PC-9 (cell line): ENCODE results near the gene SERPINH1. TPM values are rescaled to one million over a fixed set of nuclear protein-coding genes. Genes with fewer than 3 reads are reported as not detected.

Source experiments
- BruUV-seq: library from RNA; stranded (reverse); fragments of 400-500 nt; replicated peaks from 2 replicates; lab custom pipeline; 2021; lab: Mats Ljungman, UMichigan
- CTCF ChIA-PET: fragments of 300-600 bp; sonication (Branson Sonifier 250); formaldehyde crosslinking; loops from one replicate; lab custom pipeline; 2022; ENCODE audit warnings: antibody characterized with exemption; lab: Charles Lee
- POLR2A ChIA-PET: fragments of 300-600 bp; sonication (Branson Sonifier 250); formaldehyde crosslinking; loops from one replicate; lab custom pipeline; 2022; ENCODE audit warnings: antibody characterized with exemption; ENCODE audit not compliant: unreplicated experiment; lab: Charles Lee
- DNase-seq, 2 experiments: peaks; one replicate each; pipeline versions ENCODE4 v3.0.0 to v3.0.0-alpha.2; 2015 to 2022; ENCODE audit warnings: mixed read lengths in 1 of 2
- H2AFZ ChIP-seq: fragments of 200-600 bp; sonication (generic); 2 replicates; pipeline ENCODE4 v1.8.1; 2017; ENCODE audit warnings: antibody characterized with exemption
- H3F3A ChIP-seq: fragments of 200-600 bp; sonication (generic); 2 replicates; pipeline ENCODE4 v1.8.1; 2017; ENCODE audit warnings: antibody characterized with exemption, mild to moderate bottlenecking, low read depth; ENCODE audit not compliant: insufficient read depth
- H3K27ac ChIP-seq: fragments of 200-600 bp; sonication (generic); 2 replicates; pipeline ENCODE4 v1.6.1; 2016; ENCODE audit warnings: mixed run types
- H3K27me3 ChIP-seq: fragments of 200-600 bp; sonication (generic); 2 replicates; pipeline ENCODE4 v1.6.1; 2016; ENCODE audit warnings: low read depth, mixed run types; ENCODE audit not compliant: insufficient read depth
- H3K36me3 ChIP-seq: fragments of 200-600 bp; sonication (generic); 2 replicates; pipeline ENCODE4 v1.6.1; 2016; ENCODE audit warnings: low read depth, mixed run types
- H3K4me1 ChIP-seq: fragments of 200-600 bp; sonication (generic); replicated peaks from 2 replicates; pipeline ENCODE4 v1.6.1; 2016; ENCODE audit warnings: mixed run types; ENCODE audit not compliant: insufficient read depth
- H3K4me2 ChIP-seq: fragments of 200-600 bp; sonication (generic); 2 replicates; pipeline ENCODE4 v1.6.1; 2017; ENCODE audit warnings: mixed run types
- H3K4me3 ChIP-seq: fragments of 200-600 bp; sonication (generic); 2 replicates; pipeline ENCODE4 v1.6.1; 2016; ENCODE audit warnings: mixed run types
- H3K79me2 ChIP-seq: fragments of 200-600 bp; sonication (generic); 2 replicates; pipeline ENCODE4 v1.6.1; 2017; ENCODE audit warnings: low read depth, mixed run types
- H3K9me2 ChIP-seq: fragments of 200-600 bp; sonication (generic); 2 replicates; pipeline ENCODE4 v1.8.1; 2017; ENCODE audit warnings: mild to moderate bottlenecking; ENCODE audit not compliant: insufficient read depth
- H3K9me3 ChIP-seq: fragments of 200-600 bp; sonication (generic); 2 replicates; pipeline ENCODE4 v1.8.1; 2016; ENCODE audit warnings: low read depth; ENCODE audit not compliant: insufficient read depth
- H4K20me1 ChIP-seq: fragments of 200-600 bp; sonication (generic); 2 replicates; pipeline ENCODE4 v1.8.1; 2017; ENCODE audit not compliant: insufficient read depth
- CTCF ChIP-seq: fragments of 200-600 bp; sonication (generic); conservative IDR thresholded peaks from 2 replicates; pipeline ENCODE4 v1.6.1; 2017; ENCODE audit warnings: mixed run types, antibody characterized with exemption, mild to moderate bottlenecking, moderate library complexity
- EZH2 ChIP-seq: fragments of 200-600 bp; sonication (generic); IDR thresholded peaks from 2 replicates; pipeline ENCODE4 v1.8.0; 2017; ENCODE audit warnings: antibody characterized with exemption, low read depth
- intact Hi-C: fragments of 100-400 bp; cut with micrococcal nuclease; formaldehyde crosslinking; loops from one replicate; pipeline ENCODE4 v1.10.0; 2022; ENCODE audit not compliant: unreplicated experiment
- total RNA-seq: library from RNA; stranded (reverse); gene quantifications from 2 replicates; pipeline ENCODE4 v1.2.3, GENCODE V29; 2021

Gene SERPINH1
- total RNA-seq, 1 experiment from 2014 or later, result 152 TPM

DNA sequence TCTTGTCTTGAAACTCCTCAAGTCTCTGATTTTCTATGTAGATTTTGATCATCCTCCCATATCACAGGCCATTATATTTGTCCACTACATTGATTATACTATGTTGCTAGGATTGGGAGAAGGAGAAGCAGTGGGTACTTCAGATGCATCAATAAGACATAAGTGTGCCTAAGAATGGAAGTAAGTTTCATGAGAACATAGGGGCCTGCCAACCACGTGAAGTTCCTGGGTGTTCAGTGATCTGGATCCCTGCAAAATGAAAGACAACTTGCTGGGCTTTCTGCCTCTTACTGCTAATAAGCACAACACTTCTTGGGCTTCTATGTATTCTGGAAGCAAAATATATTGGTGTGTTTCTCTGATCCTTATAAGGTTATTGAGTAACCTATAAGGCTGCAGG lies 17.8 kb downstream of the SERPINH1 start:
- H2AFZ ChIP-seq, result no peak overlapping the region
- ChIA-PET CTCF (interaction anchor here (0.6 kb wide), 1 partner anchor 38 kb away, joined by 8 read pairs; no protein-coding TSS in a partner anchor), POLR2A (no interaction called here)
- H3K9me3 ChIP-seq, result no peaks in the 10 kb centered on the region
- H3K79me2 ChIP-seq, result no peaks in the 10 kb centered on the region
- no peak for DNase-seq
- no peaks in the 10 kb centered on the region for H4K20me1 ChIP-seq
- BruUV-seq, result no TSS peak
- no peaks in the 10 kb centered on the region for H3K36me3 ChIP-seq
- TF ChIP-seq CTCF (no peak), EZH2 (no peak)
- H3K27ac ChIP-seq, result no peak overlapping the region
- no peaks in the 10 kb centered on the region for H3K9me2 ChIP-seq
- H3K4me3 ChIP-seq, result no peak overlapping the region
- no peaks in the 10 kb centered on the region for H3K27me3 ChIP-seq
- H3K4me2 ChIP-seq, result no peak overlapping the region
- H3K4me1 ChIP-seq, result peaks cover 14% of the 10 kb centered on the region
- peaks cover 7% of the 10 kb centered on the region for H3F3A ChIP-seq
- intact Hi-C loops, result no loop called here

GRCh38 chr11:75582506-75582894 lies 20.4 kb downstream of the SERPINH1 start:
- Histone ChIP-seq H3K4me3 (peak overlapping the region; percentile 91), H3K27ac (no peak overlapping the region), H3K36me3 (no peaks in the 10 kb centered on the region), H3K27me3 (no peaks in the 10 kb centered on the region), H3K79me2 (no peaks in the 10 kb centered on the region), H3K4me2 (peak overlapping the region; percentile 100), H4K20me1 (no peaks in the 10 kb centered on the region), H2AFZ (peak overlapping the region; percentile 100), H3K4me1 (peaks cover 7% of the 10 kb centered on the region), H3K9me2 (no peaks in the 10 kb centered on the region), H3F3A (no peaks in the 10 kb centered on the region; the same call in 1 of the 2 replicates), H3K9me3 (no peaks in the 10 kb centered on the region)
- no peak for TF ChIP-seq EZH2
- TF ChIP-seq CTCF, result no peak
- no TSS peak for BruUV-seq
- POLR2A ChIA-PET, result no interaction called here
- intact Hi-C loops, result no loop called here
- CTCF ChIA-PET, result no interaction called here
- no peak for DNase-seq

GRCh38 chr11:75582895-75583717 lies 21.1 kb downstream of the SERPINH1 start:
- no peaks in the 10 kb centered on the region; the same call in 1 of the 2 replicates for H3F3A ChIP-seq
- peak overlapping the region; percentile 91 for H3K4me3 ChIP-seq
- CTCF ChIA-PET, result no interaction called here
- TF ChIP-seq EZH2, result no peak
- peak; percentile 36; the same call in 1 of the 2 replicates for TF ChIP-seq CTCF
- POLR2A ChIA-PET, result no interaction called here
- no peaks in the 10 kb centered on the region for H3K9me2 ChIP-seq
- peaks cover 7% of the 10 kb centered on the region for H3K4me1 ChIP-seq
- H3K79me2 ChIP-seq, result no peaks in the 10 kb centered on the region
- TSS peak; percentile 94 for BruUV-seq
- H4K20me1 ChIP-seq, result no peaks in the 10 kb centered on the region
- no peaks in the 10 kb centered on the region for H3K36me3 ChIP-seq
- peak overlapping the region; percentile 100 for H2AFZ ChIP-seq
- peak overlapping the region; percentile 100 for H3K4me2 ChIP-seq
- peak; percentile 47 to 76 for DNase-seq
- intact Hi-C loops, result no loop called here
- H3K9me3 ChIP-seq, result no peaks in the 10 kb centered on the region
- no peak overlapping the region for H3K27ac ChIP-seq
- H3K27me3 ChIP-seq, result no peaks in the 10 kb centered on the region
